K562 treated with DMSO at 1 percent for 12 hours (cell line): ENCODE data around the gene CCDC61. TPM values are rescaled to one million over a fixed set of nuclear protein-coding genes. Genes with fewer than 3 reads are reported as not detected.

ENCODE experiments used
- total RNA-seq: library from RNA; unstranded; fragments of 300-600 nt; gene quantifications from 2 replicates; pipeline ENCODE4 v1.2.3, GENCODE V29; 2022; ENCODE audit not compliant: insufficient read depth

The CCDC61 gene
- total RNA-seq, result 9.1 and 10.3 TPM in 2 replicates

GRCh38 chr19:45994998-45995714, at the start of gene CCDC61:
Gene CCDC61 (plus strand): TSS chr19:45995467. CDS start chr19:46003019, 7,552 bp downstream.

GRCh38 chr19:45973553-45974338, 21.5 kb upstream of the CCDC61 start, which contains the start of gene NOVA2:
Gene NOVA2 (minus strand): TSS chr19:45973865. CDS start chr19:45973351, 514 bp downstream.

GRCh38 chr19:46022431-46023310, 27.4 kb downstream of the CCDC61 start, which contains the start of gene PGLYRP1:
Gene PGLYRP1 (minus strand): TSS chr19:46023053. CDS start chr19:46023021, 32 bp downstream.

GRCh38 chr19:46040952-46041500, 45.8 kb downstream of the CCDC61 start, which contains the start of gene IGFL4:
Gene IGFL4 (minus strand): TSS chr19:46041002. CDS start chr19:46040962, 40 bp downstream.

Other genes starting within 250 kb of the CCDC61 start
- gene SIX5, start 226.2 kb upstream of the CCDC61 start, total RNA-seq, result 19.0 and 23.3 TPM in 2 replicates
- gene DMPK, start 213.0 kb upstream of the CCDC61 start, total RNA-seq, result 65.5 and 70.4 TPM in 2 replicates
- gene DMWD, start 202.6 kb upstream of the CCDC61 start, total RNA-seq, result 16.9 and 47.7 TPM in 2 replicates
- gene RSPH6A, start 180.2 kb upstream of the CCDC61 start, total RNA-seq, result not detected in 2 replicates
- 73.8 and 84.3 TPM in 2 replicates for gene SYMPK, start 132.3 kb upstream of the CCDC61 start, total RNA-seq
- gene FOXA3, start 131.1 kb upstream of the CCDC61 start, total RNA-seq, result 6.2 and 6.6 TPM in 2 replicates
- gene IRF2BP1, start 109.3 kb upstream of the CCDC61 start, total RNA-seq, result 49.2 and 50.1 TPM in 2 replicates
- gene MYPOP, start 92.9 kb upstream of the CCDC61 start, total RNA-seq, result 12.5 and 13.2 TPM in 2 replicates
- not detected in 2 replicates for gene NANOS2, start 80.7 kb upstream of the CCDC61 start, total RNA-seq
- not detected in 2 replicates for gene NOVA2, start 21.6 kb upstream of the CCDC61 start, total RNA-seq
- gene PGLYRP1, start 27.6 kb downstream of the CCDC61 start, total RNA-seq, result not detected in 2 replicates
- 0.30 TPM in 1 of 2 replicates, not detected in the other for gene IGFL4, start 45.5 kb downstream of the CCDC61 start, total RNA-seq
- gene IGFL3, start 129.2 kb downstream of the CCDC61 start, total RNA-seq, result not detected in 2 replicates
- 9.1 and 12.6 TPM in 2 replicates for gene IGFL2, start 152.8 kb downstream of the CCDC61 start, total RNA-seq
- not detected in 2 replicates for gene IGFL1, start 234.3 kb downstream of the CCDC61 start, total RNA-seq